Activated T-helper 17 cell treated with anti-CD3 and anti-CD28 coated beads, Interleukin-2, amount 50 U/mL, for 72 hours (primary cell): ENCODE data around the gene FYN. TPM values are rescaled to one million over a fixed set of nuclear protein-coding genes. Genes with fewer than 3 reads are reported as not detected.

Experiments used
- ATAC-seq: fragments of 150-1000 bp; cut with Tn5 transposase; replicated peaks from 2 replicates; pipeline ENCODE4 v1.10.0; 2021; ENCODE audit warnings: mild to moderate bottlenecking, moderate library complexity
- H3K27ac Mint-ChIP-seq: one replicate; pipeline ENCODE4 v1.8.0; 2022; ENCODE audit warnings: mixed read lengths
- H3K27me3 Mint-ChIP-seq: one replicate; pipeline ENCODE4 v1.8.0; 2022; ENCODE audit warnings: mixed read lengths
- H3K36me3 Mint-ChIP-seq: one replicate; pipeline ENCODE4 v1.8.0; 2022; ENCODE audit warnings: low read depth, mild to moderate bottlenecking, mixed read lengths
- H3K4me1 Mint-ChIP-seq: one replicate; pipeline ENCODE4 v1.8.0; 2022; ENCODE audit warnings: mixed read lengths
- H3K4me3 Mint-ChIP-seq: one replicate; pipeline ENCODE4 v1.8.0; 2022; ENCODE audit warnings: mild to moderate bottlenecking, mixed read lengths
- H3K9me3 Mint-ChIP-seq: one replicate; pipeline ENCODE4 v1.8.0; 2022; ENCODE audit warnings: mixed read lengths
- total RNA-seq, 2 donors: library from RNA; stranded (reverse); gene quantifications; one replicate each; pipeline ENCODE4 v1.2.3, GENCODE V29; 2022

Gene FYN
- total RNA-seq, 2 donors from 2014 or later: 139 to 326 TPM

GRCh38 chr6:111806561-111807497 is 66.4 kb downstream of the FYN start:
- Mint-ChIP-seq H3K9me3 (no peaks in the 10 kb centered on the region), H3K4me1 (peaks cover 76% of the 10 kb centered on the region), H3K4me3 (peak overlapping the region; percentile 74), H3K27me3 (no peaks in the 10 kb centered on the region), H3K27ac (peak overlapping the region; percentile 96), H3K36me3 (peaks cover 88% of the 10 kb centered on the region)
- no peak for ATAC-seq

- peak overlapping the region; percentile 96 for H3K27ac Mint-ChIP-seq
- no peak for ATAC-seq
- peaks cover 73% of the 10 kb centered on the region for H3K4me1 Mint-ChIP-seq
- no peaks in the 10 kb centered on the region for H3K9me3 Mint-ChIP-seq
- no peaks in the 10 kb centered on the region for H3K27me3 Mint-ChIP-seq
- H3K36me3 Mint-ChIP-seq: peaks cover 88% of the 10 kb centered on the region
- peak overlapping the region; percentile 74 for H3K4me3 Mint-ChIP-seq
Observed at GRCh38 chr6:111806165-111806547, 67.1 kb downstream of the FYN start.

- peak overlapping the region; percentile 74 for H3K4me3 Mint-ChIP-seq
- peak overlapping the region; percentile 96 for H3K27ac Mint-ChIP-seq
- H3K27me3 Mint-ChIP-seq: no peaks in the 10 kb centered on the region
- no peaks in the 10 kb centered on the region for H3K9me3 Mint-ChIP-seq
- peak; percentile 53 for ATAC-seq
- peaks cover 88% of the 10 kb centered on the region for H3K36me3 Mint-ChIP-seq
- peaks cover 73% of the 10 kb centered on the region for H3K4me1 Mint-ChIP-seq
Observed at GRCh38 chr6:111805511-111806164, 67.6 kb downstream of the FYN start.

GRCh38 chr6:111804627-111805235 is 68.5 kb downstream of the FYN start:
- Mint-ChIP-seq H3K27ac (peak overlapping the region; percentile 96), H3K4me1 (peaks cover 73% of the 10 kb centered on the region), H3K9me3 (no peaks in the 10 kb centered on the region), H3K4me3 (peak overlapping the region; percentile 74), H3K27me3 (no peaks in the 10 kb centered on the region), H3K36me3 (peaks cover 88% of the 10 kb centered on the region)
- peak; percentile 73 for ATAC-seq

GRCh38 chr6:111803804-111804203 is 69.4 kb downstream of the FYN start:
- peak overlapping the region; percentile 74 for H3K4me3 Mint-ChIP-seq
- H3K27ac Mint-ChIP-seq: peak overlapping the region; percentile 96
- H3K27me3 Mint-ChIP-seq: no peaks in the 10 kb centered on the region
- no peaks in the 10 kb centered on the region for H3K9me3 Mint-ChIP-seq
- peak; percentile 25 for ATAC-seq
- H3K4me1 Mint-ChIP-seq: peaks cover 80% of the 10 kb centered on the region
- H3K36me3 Mint-ChIP-seq: peaks cover 88% of the 10 kb centered on the region

- Mint-ChIP-seq H3K36me3 (peaks cover 88% of the 10 kb centered on the region), H3K4me1 (peaks cover 81% of the 10 kb centered on the region), H3K27ac (peak overlapping the region; percentile 96), H3K4me3 (peak overlapping the region; percentile 74), H3K9me3 (no peaks in the 10 kb centered on the region), H3K27me3 (no peaks in the 10 kb centered on the region)
- ATAC-seq: peak; percentile 26
Observed at GRCh38 chr6:111803371-111803770, 69.9 kb downstream of the FYN start.

- H3K9me3 Mint-ChIP-seq: no peaks in the 10 kb centered on the region
- H3K4me3 Mint-ChIP-seq: peak overlapping the region; percentile 74
- H3K27ac Mint-ChIP-seq: peak overlapping the region; percentile 96
- peaks cover 86% of the 10 kb centered on the region for H3K36me3 Mint-ChIP-seq
- no peaks in the 10 kb centered on the region for H3K27me3 Mint-ChIP-seq
- H3K4me1 Mint-ChIP-seq: peaks cover 78% of the 10 kb centered on the region
- no peak for ATAC-seq
Observed at GRCh38 chr6:111802720-111803330, 70.4 kb downstream of the FYN start.

- Mint-ChIP-seq H3K27me3 (no peaks in the 10 kb centered on the region), H3K9me3 (no peaks in the 10 kb centered on the region), H3K4me3 (peak overlapping the region; percentile 74), H3K27ac (peak overlapping the region; percentile 96), H3K4me1 (peaks cover 75% of the 10 kb centered on the region), H3K36me3 (peaks cover 81% of the 10 kb centered on the region)
- no peak for ATAC-seq
Observed at GRCh38 chr6:111802015-111802414, 71.2 kb downstream of the FYN start.

GRCh38 chr6:111800821-111801220 is 72.4 kb downstream of the FYN start:
- H3K9me3 Mint-ChIP-seq: no peaks in the 10 kb centered on the region
- H3K36me3 Mint-ChIP-seq: peaks cover 82% of the 10 kb centered on the region
- H3K27me3 Mint-ChIP-seq: no peaks in the 10 kb centered on the region
- peaks cover 75% of the 10 kb centered on the region for H3K4me1 Mint-ChIP-seq
- peak overlapping the region; percentile 69 for H3K27ac Mint-ChIP-seq
- peak overlapping the region; percentile 59 for H3K4me3 Mint-ChIP-seq
- no peak for ATAC-seq

GRCh38 chr6:111800259-111800765 is 72.9 kb downstream of the FYN start:
- H3K36me3 Mint-ChIP-seq: peaks cover 82% of the 10 kb centered on the region
- peak overlapping the region; percentile 59 for H3K4me3 Mint-ChIP-seq
- H3K27ac Mint-ChIP-seq: peak overlapping the region; percentile 69
- no peak for ATAC-seq
- H3K9me3 Mint-ChIP-seq: no peaks in the 10 kb centered on the region
- H3K27me3 Mint-ChIP-seq: no peaks in the 10 kb centered on the region
- H3K4me1 Mint-ChIP-seq: peaks cover 75% of the 10 kb centered on the region

- peaks cover 86% of the 10 kb centered on the region for H3K36me3 Mint-ChIP-seq
- H3K4me3 Mint-ChIP-seq: peak overlapping the region; percentile 59
- H3K4me1 Mint-ChIP-seq: peaks cover 77% of the 10 kb centered on the region
- no peak for ATAC-seq
- no peaks in the 10 kb centered on the region for H3K27me3 Mint-ChIP-seq
- no peaks in the 10 kb centered on the region for H3K9me3 Mint-ChIP-seq
- peak overlapping the region; percentile 69 for H3K27ac Mint-ChIP-seq
Observed at GRCh38 chr6:111799576-111800258, 73.5 kb downstream of the FYN start.

- H3K4me3 Mint-ChIP-seq: peak overlapping the region; percentile 59
Observed at GRCh38 chr6:111798281-111798725, 74.9 kb downstream of the FYN start.

GRCh38 chr6:111796310-111796918 is 76.8 kb downstream of the FYN start:
- Mint-ChIP-seq H3K36me3 (peaks cover 84% of the 10 kb centered on the region), H3K4me1 (peaks cover 81% of the 10 kb centered on the region), H3K4me3 (peak overlapping the region; percentile 87), H3K27ac (peak overlapping the region; percentile 97), H3K9me3 (no peaks in the 10 kb centered on the region), H3K27me3 (no peaks in the 10 kb centered on the region)
- ATAC-seq: no peak

More at GRCh38 chr6:111798281-111798725, 74.9 kb downstream of the FYN start:
- peaks cover 92% of the 10 kb centered on the region for H3K36me3 Mint-ChIP-seq
- peaks cover 77% of the 10 kb centered on the region for H3K4me1 Mint-ChIP-seq
- no peaks in the 10 kb centered on the region for H3K9me3 Mint-ChIP-seq
- peak; percentile 33 for ATAC-seq
- H3K27ac Mint-ChIP-seq: peak overlapping the region; percentile 79
- no peaks in the 10 kb centered on the region for H3K27me3 Mint-ChIP-seq
